Small intestine (tissue), 7 donors: ENCODE measurements around the gene TMEM117. TPM values are rescaled to one million over a fixed set of nuclear protein-coding genes. Genes with fewer than 3 reads are reported as not detected.

Source experiments
- DNase-seq, 2 donors: peaks; one replicate each; pipeline versions ENCODE4 v3.0.0 to v3.0.0-alpha.2; 2013
- FAIRE-seq: peaks from 2 replicates; lab custom pipeline; 2012; peaks lifted over from hg19 to GRCh38; lab: Jason Lieb, UNC
- H3K27ac ChIP-seq, 3 donors: one replicate each; pipeline ENCODE4 v1.5.1; 2013; ENCODE audit warnings: low read length in 2 of 3, mild to moderate bottlenecking in 2 of 3, control low read depth in 1 of 3, inconsistent platforms in 1 of 3, low read depth in 1 of 3, moderate library complexity in 1 of 3
- H3K27me3 ChIP-seq, 3 donors: one replicate each; pipeline ENCODE4 v1.6.1; 2013; ENCODE audit warnings: low read length in 3 of 3, inconsistent platforms in 1 of 3; ENCODE audit not compliant: control insufficient read depth in 3 of 3, insufficient read depth in 3 of 3
- H3K36me3 ChIP-seq, 3 donors: one replicate each; pipeline ENCODE4 v1.6.1; 2013; ENCODE audit warnings: low read length in 3 of 3, inconsistent platforms in 1 of 3, low read depth in 1 of 3, mild to moderate bottlenecking in 1 of 3, moderate library complexity in 1 of 3; ENCODE audit not compliant: control insufficient read depth in 3 of 3, insufficient read depth in 2 of 3
- H3K4me1 ChIP-seq, 3 donors: one replicate each; pipeline ENCODE4 v1.6.1; 2013; ENCODE audit warnings: low read length in 2 of 3, inconsistent platforms in 1 of 3, low read depth in 1 of 3, mild to moderate bottlenecking in 1 of 3, moderate library complexity in 1 of 3; ENCODE audit not compliant: control insufficient read depth in 3 of 3, insufficient read depth in 2 of 3
- H3K4me3 ChIP-seq, 3 donors: one replicate each; pipeline ENCODE4 v1.5.1; 2013; ENCODE audit warnings: low read length in 3 of 3, control low read depth in 1 of 3, inconsistent platforms in 1 of 3, low read depth in 1 of 3, mild to moderate bottlenecking in 1 of 3, moderate library complexity in 1 of 3
- H3K9me3 ChIP-seq, 2 donors: one replicate each; pipeline ENCODE4 v1.6.1; 2013; ENCODE audit warnings: low read depth in 1 of 2, low read length in 1 of 2; ENCODE audit not compliant: control insufficient read depth in 2 of 2, insufficient read depth in 1 of 2
- WGBS, 3 donors: extraction: QIAGEN DNeasy Blood & Tissue Kit; methylation state at CpG; one replicate each; pipeline ENCODE4 v1.1.7; 2013; 5-methylcytosine and 5-hydroxymethylcytosine counted together
- polyA plus RNA-seq, 4 donors: library from polyadenylated mRNA; stranded (reverse) in 3 of 4; unstranded in 1 of 4; fragments of 200-250 nt in 3 of 4; fragments of 120-200 nt in 1 of 4; gene quantifications; one replicate each; pipeline versions ENCODE4 v1.2.1 to v1.2.3, GENCODE V29; 2013
- donor health status: healthy with polysubstance abuse.
- donor health status: control.
- donor health status: control.
- donor health status: Bipolar disorder and iron deficiency.
- donor health status: healthy.

TMEM117 gene
- polyA plus RNA-seq, 4 donors: 6.3 to 14.3 (median 13.8) TPM

DNA sequence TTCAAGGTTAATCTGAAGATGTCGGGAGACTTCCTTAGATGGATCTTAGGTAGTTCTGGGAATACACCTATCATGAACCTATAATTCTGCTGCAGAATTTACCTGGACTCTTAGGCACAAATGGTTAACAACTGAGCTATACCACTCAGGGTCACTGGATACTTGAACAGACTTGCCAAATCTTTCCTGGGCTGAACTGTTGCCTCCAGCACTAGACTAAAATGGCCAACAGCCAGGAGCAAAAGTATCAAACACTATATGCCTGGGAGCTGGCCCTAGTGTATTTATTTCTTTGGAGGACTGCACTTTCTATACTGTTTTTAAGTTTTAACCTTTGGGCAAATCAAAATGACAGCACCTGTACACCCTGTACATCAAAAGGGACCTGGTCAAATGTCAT lies 252.8 kb downstream of the TMEM117 start:
- Histone ChIP-seq H3K36me3 (no peaks in the 10 kb centered on the region), H3K27me3 (no peaks in the 10 kb centered on the region), H3K27ac (no peak overlapping the region), H3K4me1 (no peaks in the 10 kb centered on the region), H3K4me3 (no peak overlapping the region), H3K9me3 (peaks cover 0 to 2% of the 10 kb centered on the region in 2 donors)
- DNase-seq (no peak), FAIRE-seq (no peak)
- WGBS, 3 donors: 91 to 98% (median 97%) methylated on average over 1 of the region's 1 CpG

DNA sequence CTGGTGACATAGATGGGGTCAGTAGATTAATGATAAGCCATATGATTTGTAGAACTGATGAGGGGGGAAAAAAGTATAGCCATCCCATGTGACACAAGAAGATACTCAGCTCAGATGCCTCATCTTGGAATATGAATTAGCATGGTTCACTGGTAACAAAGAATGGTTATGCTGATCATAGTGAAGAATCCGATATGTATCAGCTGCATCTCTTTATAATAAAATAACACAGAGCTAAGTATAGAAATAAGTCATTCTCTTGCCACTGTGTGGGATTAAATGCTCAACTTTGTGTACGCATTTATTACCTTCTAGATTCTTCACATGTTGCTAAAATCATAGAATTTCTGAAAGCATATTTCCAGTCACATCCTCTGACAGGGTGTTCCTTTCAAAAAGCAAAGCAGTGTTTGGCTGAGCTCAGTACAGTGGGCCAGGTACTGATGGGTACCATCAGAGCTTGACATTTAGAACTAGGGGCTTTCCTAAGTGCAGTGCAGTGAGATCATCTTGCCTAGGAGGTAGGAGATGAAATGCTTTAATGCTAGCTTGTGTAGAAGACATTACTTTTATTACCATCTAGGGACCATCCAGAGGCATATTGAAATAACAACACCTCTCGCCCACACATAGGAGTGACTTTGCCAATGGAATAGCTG lies 256.2 kb downstream of the TMEM117 start:
- 90 to 93% (median 90%) methylated on average over 3 of the region's 3 CpGs for WGBS, 3 donors
- FAIRE-seq: no peak

DNA sequence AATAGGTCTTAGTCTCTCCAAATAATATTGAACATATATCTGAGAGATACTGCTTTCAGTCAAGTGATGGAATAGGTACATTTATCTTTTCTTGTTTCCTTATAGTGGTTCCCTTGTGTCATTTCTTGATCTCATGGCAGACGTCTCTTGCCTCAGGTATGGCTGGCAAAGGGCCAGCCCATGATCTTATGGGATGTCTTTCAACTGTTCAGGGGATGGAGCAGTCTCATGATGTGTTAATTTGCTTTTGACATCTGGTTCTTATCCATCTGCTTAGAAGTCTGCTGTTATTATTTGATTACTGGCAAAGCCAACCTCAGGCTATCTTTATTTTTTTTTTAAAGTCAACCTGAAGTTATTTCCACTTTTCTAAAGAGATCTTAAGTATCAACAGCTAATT lies 262.9 kb downstream of the TMEM117 start:
- no peaks in the 10 kb centered on the region for H3K36me3 ChIP-seq
- H3K4me1 ChIP-seq: no peaks in the 10 kb centered on the region
- no peak overlapping the region for H3K4me3 ChIP-seq
- no peak for FAIRE-seq
- no peak overlapping the region for H3K27ac ChIP-seq
- no peaks in the 10 kb centered on the region for H3K9me3 ChIP-seq
- H3K27me3 ChIP-seq: no peaks in the 10 kb centered on the region
- no peak for DNase-seq
- WGBS, 3 donors: 33 to 56% (median 50%) methylated on average over 1 of the region's 1 CpG

More for the DNA sequence above, 256.2 kb downstream of the TMEM117 start:
- H3K4me3 ChIP-seq: no peak overlapping the region
- H3K4me1 ChIP-seq: no peaks in the 10 kb centered on the region
- H3K27me3 ChIP-seq: no peaks in the 10 kb centered on the region
- no peak overlapping the region for H3K27ac ChIP-seq
- no peak for DNase-seq
- peaks cover 0 to 2% of the 10 kb centered on the region in 2 donors for H3K9me3 ChIP-seq
- no peaks in the 10 kb centered on the region for H3K36me3 ChIP-seq

DNA sequence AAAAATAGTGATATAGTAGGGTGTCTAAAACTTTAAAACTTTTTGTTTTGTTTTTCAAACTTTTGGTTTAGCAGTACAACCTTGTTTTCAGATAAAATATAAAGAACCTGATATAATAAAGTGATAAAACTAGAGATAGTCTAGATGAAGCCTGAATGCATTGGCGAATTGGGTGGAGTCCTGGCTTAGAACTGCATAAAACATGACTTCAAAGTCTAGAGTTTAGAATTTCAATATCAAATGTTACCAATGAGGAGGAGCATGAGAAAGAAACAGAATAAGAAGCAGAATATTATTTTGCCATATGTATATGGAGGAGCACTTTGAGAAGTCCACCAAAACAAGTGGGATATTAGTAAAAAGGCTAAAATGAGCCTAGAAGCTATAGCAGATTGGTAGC lies 263.6 kb downstream of the TMEM117 start:
- H3K4me3 ChIP-seq: no peak overlapping the region
- FAIRE-seq (no peak), DNase-seq (no peak)
- no peaks in the 10 kb centered on the region for H3K27me3 ChIP-seq
- no peak overlapping the region for H3K27ac ChIP-seq
- WGBS, 3 donors: 82 to 91% (median 91%) methylated on average over 1 of the region's 1 CpG
- no peaks in the 10 kb centered on the region for H3K9me3 ChIP-seq
- no peaks in the 10 kb centered on the region for H3K36me3 ChIP-seq
- no peaks in the 10 kb centered on the region for H3K4me1 ChIP-seq

DNA sequence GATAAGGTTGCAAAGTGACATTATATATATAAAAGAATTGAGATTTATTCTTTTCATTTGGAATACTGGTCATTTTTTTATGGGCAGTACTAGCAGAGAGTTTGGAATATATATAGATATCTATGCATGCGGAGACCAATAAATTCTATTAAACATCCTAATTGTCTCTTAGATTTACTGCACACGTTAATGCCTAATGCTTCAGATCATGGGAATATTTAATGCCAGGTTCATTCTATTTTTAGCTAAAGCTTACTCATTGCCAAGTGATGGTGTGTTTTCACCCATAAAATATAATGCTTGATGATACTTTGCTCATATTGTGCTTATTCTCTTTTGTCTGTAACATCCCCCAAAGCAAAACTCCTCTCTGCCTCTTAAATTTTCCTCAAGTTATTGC lies 264.4 kb downstream of the TMEM117 start:
- 94 to 97% (median 95%) methylated on average over 2 of the region's 2 CpGs for WGBS, 3 donors
- Histone ChIP-seq H3K36me3 (no peaks in the 10 kb centered on the region), H3K4me3 (no peak overlapping the region), H3K27me3 (no peaks in the 10 kb centered on the region), H3K27ac (no peak overlapping the region), H3K4me1 (no peaks in the 10 kb centered on the region), H3K9me3 (no peaks in the 10 kb centered on the region)
- DNase-seq (no peak), FAIRE-seq (no peak)

DNA sequence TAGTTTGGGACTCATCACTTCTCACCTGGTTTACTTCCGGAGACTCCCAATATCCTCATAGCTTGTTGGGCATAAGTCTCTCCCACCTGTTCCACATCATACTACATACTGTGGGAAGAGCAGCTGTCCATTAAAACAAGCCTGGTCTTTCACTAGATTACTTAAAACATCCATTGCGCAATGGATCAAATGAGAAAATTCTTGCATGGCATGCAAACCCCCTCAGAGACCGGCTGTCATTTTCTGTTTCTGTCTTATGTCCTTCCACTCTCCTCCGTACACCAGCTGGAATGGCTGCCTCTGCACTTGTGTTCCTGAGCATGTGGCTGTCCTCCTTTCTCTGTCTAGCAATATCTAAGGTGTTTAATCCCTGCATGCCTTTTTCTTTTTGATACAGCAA lies 265.6 kb downstream of the TMEM117 start:
- H3K4me3 ChIP-seq: no peak overlapping the region
- FAIRE-seq: no peak
- H3K27ac ChIP-seq: no peak overlapping the region
- no peaks in the 10 kb centered on the region for H3K27me3 ChIP-seq
- DNase-seq: no peak
- H3K4me1 ChIP-seq: no peaks in the 10 kb centered on the region
- H3K36me3 ChIP-seq: no peaks in the 10 kb centered on the region
- 87 to 99% (median 88%) methylated on average over 4 of the region's 4 CpGs for whole genome bisulfite sequencing, 3 donors
- no peaks in the 10 kb centered on the region for H3K9me3 ChIP-seq

DNA sequence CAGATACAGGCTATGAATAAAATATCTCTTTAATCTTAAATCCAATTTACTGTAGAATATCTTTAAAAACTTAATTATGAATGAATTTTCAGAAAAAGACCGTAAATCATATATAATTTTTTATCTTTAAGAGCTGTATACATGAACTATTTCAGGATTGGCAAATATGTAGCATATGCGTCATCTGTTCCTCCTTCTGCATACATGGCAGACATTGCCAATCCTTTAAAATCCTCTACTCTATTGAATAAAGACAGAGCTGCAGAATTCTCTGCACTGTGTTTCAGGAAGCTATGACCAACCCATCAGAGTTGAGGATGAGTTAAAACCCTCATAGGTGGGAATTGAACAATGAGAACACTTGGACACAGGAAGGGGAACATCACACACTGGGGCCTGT lies 279.0 kb downstream of the TMEM117 start:
- Histone ChIP-seq H3K9me3 (no peaks in the 10 kb centered on the region), H3K27ac (no peak overlapping the region), H3K4me3 (no peak overlapping the region), H3K4me1 (no peaks in the 10 kb centered on the region), H3K36me3 (no peaks in the 10 kb centered on the region), H3K27me3 (no peaks in the 10 kb centered on the region)
- FAIRE-seq (no peak), DNase-seq (no peak)
- WGBS, 3 donors: 93 to 98% (median 94%) methylated on average over 2 of the region's 2 CpGs

DNA sequence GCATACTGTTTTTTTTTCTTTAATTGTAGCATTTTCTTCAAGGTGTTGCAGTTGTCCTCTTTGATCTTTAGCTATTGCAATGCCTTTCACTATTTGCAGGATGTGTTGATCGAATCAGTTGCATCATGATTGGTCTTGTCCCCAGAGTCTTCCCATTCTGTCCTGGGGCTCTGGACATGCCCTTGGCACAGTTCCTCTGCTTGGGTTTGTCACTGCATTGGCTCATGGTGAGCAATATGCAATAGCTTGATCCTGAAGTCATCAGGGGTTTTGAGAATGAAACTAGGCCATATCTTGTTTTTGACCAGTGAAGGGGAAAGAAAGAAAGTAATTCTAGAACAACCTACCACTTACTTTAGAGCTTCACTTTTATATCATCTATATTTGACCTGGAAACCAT lies 281.5 kb downstream of the TMEM117 start:
- Histone ChIP-seq H3K36me3 (no peaks in the 10 kb centered on the region), H3K4me3 (no peak overlapping the region), H3K4me1 (no peaks in the 10 kb centered on the region), H3K9me3 (peaks cover 0 to 15% of the 10 kb centered on the region in 2 donors), H3K27ac (no peak overlapping the region), H3K27me3 (no peaks in the 10 kb centered on the region)
- FAIRE-seq (no peak), DNase-seq (no peak)
- 93 to 95% (median 94%) methylated on average over 1 of the region's 1 CpG for WGBS, 3 donors

DNA sequence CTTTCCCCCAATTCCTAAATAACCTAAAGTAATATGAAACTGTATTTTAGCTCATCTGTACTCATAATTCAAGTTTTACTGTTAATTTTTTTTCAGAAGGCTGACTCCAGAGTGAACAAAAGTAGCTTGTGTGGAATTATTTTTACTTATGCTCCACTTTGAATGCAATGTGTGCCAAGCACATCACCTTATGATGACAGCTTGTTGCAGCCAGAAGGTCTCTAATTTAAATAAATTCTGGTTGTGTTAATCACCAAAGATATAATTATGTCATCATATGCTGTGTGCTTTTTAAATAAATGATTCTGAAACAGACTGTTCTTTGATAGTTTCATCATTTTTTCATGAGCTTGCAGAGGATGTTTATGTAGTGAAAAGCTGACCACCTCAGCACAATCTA lies 283.1 kb downstream of the TMEM117 start:
- H3K4me3 ChIP-seq: no peak overlapping the region
- FAIRE-seq: no peak
- no peak overlapping the region for H3K27ac ChIP-seq
- H3K27me3 ChIP-seq: no peaks in the 10 kb centered on the region
- peaks cover 0 to 17% of the 10 kb centered on the region in 2 donors for H3K9me3 ChIP-seq
- H3K36me3 ChIP-seq: no peaks in the 10 kb centered on the region
- DNase-seq: no peak
- no peaks in the 10 kb centered on the region for H3K4me1 ChIP-seq
